ENCODE data around the gene SOCS3. TPM values are rescaled to one million over a fixed set of nuclear protein-coding genes. Genes with fewer than 3 reads are reported as not detected.

SOCS3 gene
- total RNA-seq, result 100 to 1,000 TPM; 150 to 162 TPM

GRCh38 chr17:78359997-78360370, at the start of gene SOCS3:
Gene SOCS3, minus strand, starts transcription at chr17:78360077. Its CDS starts 982 bp downstream, at chr17:78359095.
- DNase-seq, result peak; percentile 99
- CTCF ChIA-PET, result interaction anchor here (0.7 to 3.1 kb wide), 6 partner anchors 10 to 85 kb away, joined by 3 to 9 read pairs (median 5); no protein-coding TSS in a partner anchor
- peak within 1 kb of the TSS; percentile 93 for H3K4me3 Mint-ChIP-seq
- POLR2A ChIA-PET, result interaction anchor here (0.5 to 3.9 kb wide), 9 partner anchors 10 to 421 kb away, joined by 3 to 64 read pairs (median 5); no protein-coding TSS in a partner anchor
- intact Hi-C loops (cut with DNase I, micrococcal nuclease), result loop anchor here (1.0 to 5.0 kb wide), 16 partner anchors 17 to 1623 kb away; partner anchors contain the start of genes AFMID (in 1 of the 2), BIRC5 (in 1 of the 2), PGS1 (in 1 of the 2) and SRSF2 (in 1 of the 2)
- H3K27ac Mint-ChIP-seq, result peak within 1 kb of the TSS; percentile 90
- H3K27me3 Mint-ChIP-seq, result peaks cover 3% of the 10 kb centered on the region
- no peaks in the 10 kb centered on the region for H3K9me3 Mint-ChIP-seq (ENCODE audit: low read depth)
- H3K4me1 Mint-ChIP-seq, result peaks cover 44% of the 10 kb centered on the region
- peak; percentile 70 for ATAC-seq
- H3K36me3 Mint-ChIP-seq (ENCODE audit: low read depth), result peaks cover 44% of the 10 kb centered on the region

- ATAC-seq (no peak), DNase-seq (no peak)
- H3K27me3 Mint-ChIP-seq, result no peaks in the 10 kb centered on the region
- H3K4me1 Mint-ChIP-seq, result peaks cover 62% of the 10 kb centered on the region
- intact Hi-C loops (cut with DNase I, micrococcal nuclease), result no loop called here
- POLR2A ChIA-PET, result interaction anchor here (0.6 kb wide), 1 partner anchor 171 kb away, joined by 4 read pairs; no protein-coding TSS in a partner anchor
- H3K27ac Mint-ChIP-seq, result peak overlapping the region; percentile 22
- CTCF ChIA-PET, result interaction anchor here (0.7 to 0.8 kb wide), 2 partner anchors 34 to 457 kb away, joined by 3 to 4 read pairs; no protein-coding TSS in a partner anchor
- no peak overlapping the region for H3K4me3 Mint-ChIP-seq
- H3K9me3 Mint-ChIP-seq (ENCODE audit: low read depth), result no peaks in the 10 kb centered on the region
- peaks cover 47% of the 10 kb centered on the region for H3K36me3 Mint-ChIP-seq (ENCODE audit: low read depth)
Observed at GRCh38 chr17:78409191-78409928, 49.5 kb upstream of the SOCS3 start.

GRCh38 chr17:78408476-78409050, 48.7 kb upstream of the SOCS3 start:
- no peak for ATAC-seq
- H3K27ac Mint-ChIP-seq, result peak overlapping the region; percentile 22
- intact Hi-C loops (cut with DNase I, micrococcal nuclease), result no loop called here
- CTCF ChIA-PET, result interaction anchor here (0.6 to 0.8 kb wide), 3 partner anchors 34 to 457 kb away, joined by 3 to 4 read pairs (median 3); no protein-coding TSS in a partner anchor
- no peaks in the 10 kb centered on the region for H3K27me3 Mint-ChIP-seq
- no peaks in the 10 kb centered on the region for H3K9me3 Mint-ChIP-seq (ENCODE audit: low read depth)
- POLR2A ChIA-PET, result interaction anchor here (0.6 kb wide), 1 partner anchor 172 kb away, joined by 4 read pairs; no protein-coding TSS in a partner anchor
- DNase-seq, result no peak
- no peak overlapping the region for H3K4me3 Mint-ChIP-seq
- H3K4me1 Mint-ChIP-seq, result peaks cover 54% of the 10 kb centered on the region
- peaks cover 51% of the 10 kb centered on the region for H3K36me3 Mint-ChIP-seq (ENCODE audit: low read depth)

GRCh38 chr17:78407387-78408000, 47.6 kb upstream of the SOCS3 start:
- intact Hi-C loops (cut with DNase I, micrococcal nuclease), result no loop called here
- H3K27me3 Mint-ChIP-seq, result no peaks in the 10 kb centered on the region
- H3K36me3 Mint-ChIP-seq (ENCODE audit: low read depth), result peaks cover 49% of the 10 kb centered on the region
- ChIA-PET CTCF (interaction anchor here (0.8 kb wide), 1 partner anchor 15 kb away, joined by 3 read pairs; no protein-coding TSS in a partner anchor), POLR2A (no interaction called here)
- H3K9me3 Mint-ChIP-seq (ENCODE audit: low read depth), result no peaks in the 10 kb centered on the region
- H3K4me1 Mint-ChIP-seq, result peaks cover 43% of the 10 kb centered on the region
- no peak for DNase-seq
- peak overlapping the region; percentile 22 for H3K27ac Mint-ChIP-seq
- no peak overlapping the region for H3K4me3 Mint-ChIP-seq
- ATAC-seq, result no peak

- DNase-seq (no peak), ATAC-seq (peak; percentile 10)
- no peaks in the 10 kb centered on the region for H3K9me3 Mint-ChIP-seq (ENCODE audit: low read depth)
- intact Hi-C loops (cut with DNase I, micrococcal nuclease), result no loop called here
- ChIA-PET CTCF (interaction anchor here (0.8 kb wide), 1 partner anchor 16 kb away, joined by 3 read pairs; no protein-coding TSS in a partner anchor), POLR2A (no interaction called here)
- H3K36me3 Mint-ChIP-seq (ENCODE audit: low read depth), result peaks cover 48% of the 10 kb centered on the region
- peaks cover 37% of the 10 kb centered on the region for H3K4me1 Mint-ChIP-seq
- H3K27me3 Mint-ChIP-seq, result no peaks in the 10 kb centered on the region
- peak overlapping the region; percentile 71 for H3K27ac Mint-ChIP-seq
- H3K4me3 Mint-ChIP-seq, result no peak overlapping the region
Observed at GRCh38 chr17:78406920-78407319, 47.0 kb upstream of the SOCS3 start.

- ATAC-seq, result no peak
- H3K27ac Mint-ChIP-seq, result peak overlapping the region; percentile 71
- DNase-seq, result no peak
- peaks cover 51% of the 10 kb centered on the region for H3K36me3 Mint-ChIP-seq (ENCODE audit: low read depth)
- ChIA-PET CTCF (interaction anchor here (0.7 to 0.8 kb wide), 3 partner anchors 15 to 203 kb away, joined by 3 to 5 read pairs (median 3); no protein-coding TSS in a partner anchor), POLR2A (interaction anchor here (0.5 kb wide), 1 partner anchor 44 kb away, joined by 3 read pairs; no protein-coding TSS in a partner anchor)
- no peaks in the 10 kb centered on the region for H3K27me3 Mint-ChIP-seq
- no peaks in the 10 kb centered on the region for H3K9me3 Mint-ChIP-seq (ENCODE audit: low read depth)
- H3K4me1 Mint-ChIP-seq, result peaks cover 34% of the 10 kb centered on the region
- intact Hi-C loops (cut with DNase I, micrococcal nuclease), result no loop called here
- no peak overlapping the region for H3K4me3 Mint-ChIP-seq
Observed at GRCh38 chr17:78406396-78406795, 46.5 kb upstream of the SOCS3 start.

- H3K4me3 Mint-ChIP-seq, result no peak overlapping the region
- no peaks in the 10 kb centered on the region for H3K27me3 Mint-ChIP-seq
Observed at GRCh38 chr17:78403822-78404221, 43.9 kb upstream of the SOCS3 start.

GRCh38 chr17:78401891-78402290, 42.0 kb upstream of the SOCS3 start:
- no peak for ATAC-seq
- ChIA-PET CTCF (interaction anchor here (0.7 to 1.4 kb wide), 6 partner anchors 9 to 280 kb away, joined by 3 to 4 read pairs (median 4); no protein-coding TSS in a partner anchor), POLR2A (interaction anchor here (0.6 kb wide), 1 partner anchor 168 kb away, joined by 7 read pairs; no protein-coding TSS in a partner anchor)
- H3K27me3 Mint-ChIP-seq, result no peaks in the 10 kb centered on the region
- intact Hi-C loops (cut with DNase I, micrococcal nuclease), result no loop called here
- peaks cover 10% of the 10 kb centered on the region for H3K4me1 Mint-ChIP-seq
- H3K27ac Mint-ChIP-seq, result peak overlapping the region; percentile 59
- H3K4me3 Mint-ChIP-seq, result no peak overlapping the region
- H3K36me3 Mint-ChIP-seq (ENCODE audit: low read depth), result peaks cover 82% of the 10 kb centered on the region
- no peaks in the 10 kb centered on the region for H3K9me3 Mint-ChIP-seq (ENCODE audit: low read depth)
- DNase-seq, result no peak

More at GRCh38 chr17:78403822-78404221, 43.9 kb upstream of the SOCS3 start:
- peaks cover 23% of the 10 kb centered on the region for H3K4me1 Mint-ChIP-seq
- no peak overlapping the region for H3K27ac Mint-ChIP-seq
- DNase-seq, result no peak
- ChIA-PET POLR2A (no interaction called here), CTCF (interaction anchor here (0.7 kb wide), 1 partner anchor 224 kb away, joined by 3 read pairs; no protein-coding TSS in a partner anchor)
- intact Hi-C loops (cut with DNase I, micrococcal nuclease), result no loop called here
- peaks cover 67% of the 10 kb centered on the region for H3K36me3 Mint-ChIP-seq (ENCODE audit: low read depth)
- no peaks in the 10 kb centered on the region for H3K9me3 Mint-ChIP-seq (ENCODE audit: low read depth)
- no peak for ATAC-seq

GRCh38 chr17:78401246-78401645, 41.4 kb upstream of the SOCS3 start:
- H3K9me3 Mint-ChIP-seq (ENCODE audit: low read depth), result no peaks in the 10 kb centered on the region
- H3K27ac Mint-ChIP-seq, result no peak overlapping the region
- ATAC-seq (no peak), DNase-seq (no peak)
- intact Hi-C loops (cut with DNase I, micrococcal nuclease), result no loop called here
- ChIA-PET CTCF (interaction anchor here (0.7 to 1.4 kb wide), 6 partner anchors 9 to 279 kb away, joined by 3 to 4 read pairs (median 3); no protein-coding TSS in a partner anchor), POLR2A (no interaction called here)
- H3K4me3 Mint-ChIP-seq, result no peak overlapping the region
- H3K27me3 Mint-ChIP-seq, result no peaks in the 10 kb centered on the region
- peaks cover 4% of the 10 kb centered on the region for H3K4me1 Mint-ChIP-seq
- H3K36me3 Mint-ChIP-seq (ENCODE audit: low read depth), result peaks cover 83% of the 10 kb centered on the region

- CTCF ChIA-PET, result interaction anchor here (1.0 to 1.4 kb wide), 3 partner anchors 10 to 40 kb away, joined by 3 to 4 read pairs (median 3); no protein-coding TSS in a partner anchor
- Mint-ChIP-seq H3K4me1 (peaks cover 2% of the 10 kb centered on the region), H3K27me3 (no peaks in the 10 kb centered on the region), H3K4me3 (no peak overlapping the region), H3K36me3 (ENCODE audit: low read depth) (peaks cover 85% of the 10 kb centered on the region), H3K27ac (peak overlapping the region; percentile 39), H3K9me3 (ENCODE audit: low read depth) (no peaks in the 10 kb centered on the region)
- ATAC-seq, result no peak
- intact Hi-C loops (cut with DNase I, micrococcal nuclease), result no loop called here
- POLR2A ChIA-PET, result no interaction called here
- no peak for DNase-seq
Observed at GRCh38 chr17:78400581-78401240, 40.8 kb upstream of the SOCS3 start.
